ENCODE results near the gene DCTPP1.

DNA sequence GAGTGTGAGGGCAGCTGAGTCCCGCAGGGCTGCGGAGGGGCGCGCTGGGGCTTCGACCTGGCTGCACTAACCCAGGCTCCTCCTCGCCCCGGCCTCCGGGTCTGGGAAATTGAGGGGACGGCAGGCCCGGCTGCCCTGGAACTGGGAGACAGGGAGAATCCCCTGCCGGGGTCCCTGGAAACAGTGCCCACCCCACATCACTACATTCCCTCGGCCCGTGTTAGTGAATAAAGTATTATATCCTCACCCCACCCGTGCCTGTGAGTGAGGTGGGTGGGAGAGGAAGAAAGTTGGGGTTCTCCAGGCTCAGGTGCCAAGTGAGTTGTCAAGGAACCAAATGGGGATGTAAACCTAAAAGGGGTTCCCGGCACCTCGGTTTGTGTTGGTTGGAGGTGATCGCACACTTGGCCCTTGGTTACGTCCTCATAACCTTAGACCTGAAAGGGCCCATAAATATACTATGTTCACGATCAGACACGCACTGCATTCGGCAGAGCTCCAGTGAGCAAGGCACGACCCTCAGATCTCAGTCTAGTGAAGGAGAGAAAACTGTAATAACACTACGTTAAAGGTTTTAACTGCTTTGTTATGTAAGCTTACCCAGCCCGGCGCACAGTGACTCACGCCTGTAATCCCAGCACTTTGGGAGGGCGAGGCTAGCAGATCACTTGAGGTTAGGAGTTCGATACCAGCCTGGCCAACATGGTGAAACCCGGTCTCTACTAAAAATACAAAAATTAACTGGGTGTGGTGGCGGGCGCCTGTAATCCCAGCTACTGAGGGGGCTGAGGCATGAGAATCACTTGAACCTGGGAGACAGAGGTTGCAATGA, 11.3 kb downstream of the DCTPP1 start:
- TF ChIP-seq, protein P1, sequence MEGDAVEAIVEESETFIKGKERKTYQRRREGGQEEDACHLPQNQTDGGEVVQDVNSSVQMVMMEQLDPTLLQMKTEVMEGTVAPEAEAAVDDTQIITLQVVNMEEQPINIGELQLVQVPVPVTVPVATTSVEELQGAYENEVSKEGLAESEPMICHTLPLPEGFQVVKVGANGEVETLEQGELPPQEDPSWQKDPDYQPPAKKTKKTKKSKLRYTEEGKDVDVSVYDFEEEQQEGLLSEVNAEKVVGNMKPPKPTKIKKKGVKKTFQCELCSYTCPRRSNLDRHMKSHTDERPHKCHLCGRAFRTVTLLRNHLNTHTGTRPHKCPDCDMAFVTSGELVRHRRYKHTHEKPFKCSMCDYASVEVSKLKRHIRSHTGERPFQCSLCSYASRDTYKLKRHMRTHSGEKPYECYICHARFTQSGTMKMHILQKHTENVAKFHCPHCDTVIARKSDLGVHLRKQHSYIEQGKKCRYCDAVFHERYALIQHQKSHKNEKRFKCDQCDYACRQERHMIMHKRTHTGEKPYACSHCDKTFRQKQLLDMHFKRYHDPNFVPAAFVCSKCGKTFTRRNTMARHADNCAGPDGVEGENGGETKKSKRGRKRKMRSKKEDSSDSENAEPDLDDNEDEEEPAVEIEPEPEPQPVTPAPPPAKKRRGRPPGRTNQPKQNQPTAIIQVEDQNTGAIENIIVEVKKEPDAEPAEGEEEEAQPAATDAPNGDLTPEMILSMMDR (conservative IDR thresholded peaks at IDR 0.05) = no peak; the same call in 1 of the 2 replicates
- TF ChIP-seq EZH2 (IDR thresholded peaks at IDR 0.05; ENCODE audit: low read depth) = no peak

All from PC-9 (cell line).